Right lobe of liver (tissue), 6 donors: ENCODE data around the gene ERI2. TPM values are rescaled to one million over a fixed set of nuclear protein-coding genes. Genes with fewer than 3 reads are reported as not detected.

Experiments
- ATAC-seq, 4 donors: fragments of 200-7000 bp; cut with Tn5 transposase; one replicate each; pipeline ENCODE4 v1.9.1; 2020; ENCODE audit warnings: mild to moderate bottlenecking in 4 of 4, moderate library complexity in 4 of 4
- DNase-seq, 3 donors: peaks; one replicate each; pipeline ENCODE4 v3.0.0-alpha.2; 2020
- H3K27ac ChIP-seq, 3 donors: fragments of 200-600 bp; one replicate each; pipeline ENCODE4 v1.8.0; 2022
- H3K27me3 ChIP-seq, 2 donors: fragments of 200-600 bp; one replicate each; pipeline ENCODE4 v1.8.0; 2022
- H3K36me3 ChIP-seq, 4 donors: fragments of 200-600 bp; sonication (generic) in 1 of 4; one replicate each; pipeline versions ENCODE4 v1.5.1 to v1.8.0; 2017 to 2022; ENCODE audit warnings: control low read depth in 1 of 4
- H3K4me1 ChIP-seq, 4 donors: fragments of 200-600 bp; sonication (generic) in 1 of 4; one replicate each; pipeline versions ENCODE4 v1.5.1 to v1.8.0; 2017 to 2022; ENCODE audit warnings: control low read depth in 1 of 4
- H3K4me3 ChIP-seq, 3 donors: fragments of 200-600 bp; one replicate each; pipeline ENCODE4 v1.8.0; 2022
- H3K9me3 ChIP-seq, 4 donors: fragments of 200-600 bp; sonication (generic) in 1 of 4; one replicate each; pipeline versions ENCODE4 v1.5.1 to v1.8.0; 2017 to 2022; ENCODE audit warnings: control low read depth in 1 of 4
- POLR2A ChIP-seq: fragments of 450-650 bp; IDR thresholded peaks from one replicate; pipeline ENCODE4 v1.6.1; 2017; ENCODE audit warnings: antibody characterized with exemption, mild to moderate bottlenecking
- WGBS: methylation state at CpG from one replicate; pipeline ENCODE4 v1.1.6; 2018; ENCODE audit warnings: low coverage, low lambda C conversion rate; ENCODE audit not compliant: insufficient coverage; ENCODE audit errors: missing lambda C conversion rate; 5-methylcytosine and 5-hydroxymethylcytosine counted together
- intact Hi-C, 2 donors: fragments of 100-400 bp; cut with DNase I; formaldehyde crosslinking; loops; one replicate each; pipeline versions ENCODE4 v1.11.2 to v1.14.1; 2022
- total RNA-seq, 6 experiments: library from RNA; depleted of rRNA in 2 of 6; stranded (reverse); fragments of >200 nt in 2 of 6; fragmentation: NEBNext Ultra II Directional in 3 of 6; extraction: Animal tissue kit (Norgen Biotek cat#: 25700) in 3 of 6; gene quantifications; one replicate each; pipeline versions ENCODE4 v1.1.0 to v1.2.4, GENCODE V29; 2016 to 2023
- TF ChIP-seq, protein P1 (sequence below), 4 donors: fragments of 200-600 bp in 3 of 4; fragments of 450-650 bp in 1 of 4; IDR thresholded peaks; one replicate each; pipeline versions ENCODE4 v1.5.1 to v1.8.0; 2016 to 2022; ENCODE audit warnings: antibody characterized with exemption in 4 of 4, mild to moderate bottlenecking in 2 of 4
- donor health status: DM: no; HTN: yes; CAD: no.
- donor health status: DM: no; HTN: no; CAD: no.
- donor health status: DM: no; HTN: no; CAD: no.
- donor health status: DM: no; HTN: yes; CAD: no.
- donor health status: DM: no; HTN: yes; CAD: no.

The ERI2 gene
- total RNA-seq, 6 experiments from 2014 or later, result 9.8 to 15.9 (median 14.8) TPM

DNA sequence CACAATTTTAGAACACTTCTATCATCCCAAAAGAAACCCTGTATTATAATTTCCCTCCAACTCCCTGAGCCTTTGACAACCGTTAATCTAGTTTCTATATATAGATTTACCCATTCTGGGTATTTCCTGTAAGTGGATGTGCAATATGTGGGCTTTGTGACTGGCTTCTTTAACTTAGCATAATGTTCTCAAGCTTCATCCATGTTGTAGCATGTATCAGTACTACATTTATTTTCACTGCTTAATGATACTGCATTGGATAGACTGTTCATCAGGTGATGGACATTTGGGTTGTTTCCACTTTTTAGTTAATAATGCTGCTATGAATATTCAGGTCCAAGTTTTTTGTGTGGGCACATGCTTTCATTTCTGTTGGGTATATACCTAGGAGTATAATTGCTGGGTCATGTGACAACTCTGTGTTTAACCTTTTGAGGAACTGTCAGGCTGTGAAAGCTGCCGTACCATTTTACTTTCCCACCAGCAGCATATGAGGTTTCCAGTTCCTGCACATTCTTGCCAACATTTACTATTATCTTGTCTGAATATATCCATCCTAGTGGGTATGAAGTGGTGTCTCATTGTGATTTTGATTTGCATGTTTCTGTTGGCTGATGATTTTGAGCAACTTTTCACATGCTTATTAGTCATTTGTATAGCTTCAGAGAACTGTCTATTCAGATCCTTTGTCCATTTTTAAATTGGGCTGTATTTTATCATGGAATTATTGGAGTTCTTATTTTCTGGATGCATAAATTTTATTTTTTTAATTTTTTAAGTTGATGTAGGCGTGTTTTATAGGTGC is 16.5 kb upstream of the ERI2 start:
- intact Hi-C loops, result no loop called here
- Histone ChIP-seq H3K9me3 (no peaks in the 10 kb centered on the region), H3K27ac (no peak overlapping the region), H3K36me3 (no peaks in the 10 kb centered on the region), H3K4me3 (no peak overlapping the region), H3K27me3 (no peaks in the 10 kb centered on the region), H3K4me1 (no peaks in the 10 kb centered on the region)
- no peak for DNase-seq
- TF ChIP-seq, protein P1, sequence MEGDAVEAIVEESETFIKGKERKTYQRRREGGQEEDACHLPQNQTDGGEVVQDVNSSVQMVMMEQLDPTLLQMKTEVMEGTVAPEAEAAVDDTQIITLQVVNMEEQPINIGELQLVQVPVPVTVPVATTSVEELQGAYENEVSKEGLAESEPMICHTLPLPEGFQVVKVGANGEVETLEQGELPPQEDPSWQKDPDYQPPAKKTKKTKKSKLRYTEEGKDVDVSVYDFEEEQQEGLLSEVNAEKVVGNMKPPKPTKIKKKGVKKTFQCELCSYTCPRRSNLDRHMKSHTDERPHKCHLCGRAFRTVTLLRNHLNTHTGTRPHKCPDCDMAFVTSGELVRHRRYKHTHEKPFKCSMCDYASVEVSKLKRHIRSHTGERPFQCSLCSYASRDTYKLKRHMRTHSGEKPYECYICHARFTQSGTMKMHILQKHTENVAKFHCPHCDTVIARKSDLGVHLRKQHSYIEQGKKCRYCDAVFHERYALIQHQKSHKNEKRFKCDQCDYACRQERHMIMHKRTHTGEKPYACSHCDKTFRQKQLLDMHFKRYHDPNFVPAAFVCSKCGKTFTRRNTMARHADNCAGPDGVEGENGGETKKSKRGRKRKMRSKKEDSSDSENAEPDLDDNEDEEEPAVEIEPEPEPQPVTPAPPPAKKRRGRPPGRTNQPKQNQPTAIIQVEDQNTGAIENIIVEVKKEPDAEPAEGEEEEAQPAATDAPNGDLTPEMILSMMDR (IDR thresholded peaks at IDR 0.05), result no peak
- no peak for TF ChIP-seq POLR2A
- 76% methylated on average over 3 of the region's 3 CpGs for WGBS
- ATAC-seq, result no peak

- Histone ChIP-seq H3K36me3 (no peaks in the 10 kb centered on the region), H3K27ac (no peak overlapping the region), H3K4me1 (no peaks in the 10 kb centered on the region), H3K4me3 (no peak overlapping the region), H3K27me3 (no peaks in the 10 kb centered on the region), H3K9me3 (no peaks in the 10 kb centered on the region)
- 90% methylated on average over 4 of the region's 4 CpGs for WGBS
- intact Hi-C loops, result no loop called here
- DNase-seq, result no peak
- ATAC-seq, result no peak
- TF ChIP-seq, protein P1 (IDR thresholded peaks at IDR 0.05), result no peak
- TF ChIP-seq POLR2A, result no peak
These were observed 15.4 kb upstream of the ERI2 start for GRCh38 chr16:20821682-20822081.

DNA sequence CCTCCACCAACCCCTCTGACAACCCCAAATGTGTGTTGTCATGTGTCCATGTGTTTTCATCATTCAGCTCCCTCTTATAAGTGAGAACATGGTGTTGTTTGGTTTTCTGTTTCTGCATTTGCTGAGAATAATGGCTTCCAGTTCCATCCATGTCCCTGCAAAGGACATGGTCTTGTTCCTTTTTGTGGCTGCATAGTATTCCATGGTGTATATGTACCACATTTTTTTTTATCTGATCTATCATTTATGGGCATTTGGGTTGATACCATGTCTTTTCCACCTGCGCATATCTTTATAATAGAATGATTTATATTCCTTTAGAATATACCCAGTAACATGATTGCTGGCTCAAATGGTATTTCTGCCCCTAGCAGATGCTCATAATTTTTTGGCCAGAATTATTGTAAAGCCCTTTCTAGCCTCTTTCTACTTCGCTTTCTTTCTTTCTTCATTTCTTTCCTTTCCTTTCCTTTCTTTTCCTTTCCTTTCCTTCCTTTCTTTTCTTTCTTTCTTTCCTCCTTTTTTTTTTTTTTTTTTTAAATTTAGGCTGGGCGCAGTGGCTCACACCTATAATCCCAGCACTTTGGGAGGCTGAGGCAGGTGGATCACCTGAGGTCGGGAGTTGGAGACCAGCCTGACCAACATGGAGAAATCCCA is 12.8 kb upstream of the ERI2 start:
- Histone ChIP-seq H3K4me3 (no peak overlapping the region), H3K27ac (no peak overlapping the region), H3K9me3 (no peaks in the 10 kb centered on the region), H3K4me1 (no peaks in the 10 kb centered on the region), H3K36me3 (no peaks in the 10 kb centered on the region), H3K27me3 (no peaks in the 10 kb centered on the region)
- WGBS, result 99% methylated on average over 4 of the region's 4 CpGs
- intact Hi-C loops, result no loop called here
- ATAC-seq, result no peak
- DNase-seq, result no peak
- no peak for TF ChIP-seq POLR2A
- TF ChIP-seq, protein P1 (IDR thresholded peaks at IDR 0.05), result no peak

DNA sequence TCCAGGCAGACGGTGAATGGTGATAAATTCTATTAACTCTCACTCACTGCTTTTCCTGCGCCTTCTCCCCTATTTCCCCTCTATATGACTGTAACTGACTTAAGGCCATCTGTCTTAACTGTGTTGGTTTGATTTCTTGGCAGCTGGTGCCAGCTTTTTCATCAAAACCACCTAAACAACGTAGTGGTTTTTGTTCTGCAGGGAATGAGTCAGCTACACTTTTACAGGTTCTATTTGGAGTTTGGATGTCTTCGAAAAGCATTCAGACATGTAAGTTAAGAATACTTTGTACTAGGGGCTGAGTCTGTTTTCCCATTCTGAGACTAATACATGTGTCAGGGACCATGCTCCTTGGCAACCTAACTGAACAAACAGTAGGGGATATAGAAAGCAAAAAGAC is 8.5 kb upstream of the ERI2 start:
- TF ChIP-seq, protein P1 (IDR thresholded peaks at IDR 0.05), result no peak
- no peak for TF ChIP-seq POLR2A
- Histone ChIP-seq H3K27ac (no peak overlapping the region), H3K36me3 (no peaks in the 10 kb centered on the region), H3K27me3 (no peaks in the 10 kb centered on the region), H3K4me1 (no peaks in the 10 kb centered on the region), H3K4me3 (no peak overlapping the region), H3K9me3 (no peaks in the 10 kb centered on the region)
- DNase-seq (no peak), ATAC-seq (no peak)
- 80% methylated on average over 4 of the region's 4 CpGs for WGBS
- intact Hi-C loops, result no loop called here
